ENCODE data around the gene GPR146.

The GPR146 gene

DNA sequence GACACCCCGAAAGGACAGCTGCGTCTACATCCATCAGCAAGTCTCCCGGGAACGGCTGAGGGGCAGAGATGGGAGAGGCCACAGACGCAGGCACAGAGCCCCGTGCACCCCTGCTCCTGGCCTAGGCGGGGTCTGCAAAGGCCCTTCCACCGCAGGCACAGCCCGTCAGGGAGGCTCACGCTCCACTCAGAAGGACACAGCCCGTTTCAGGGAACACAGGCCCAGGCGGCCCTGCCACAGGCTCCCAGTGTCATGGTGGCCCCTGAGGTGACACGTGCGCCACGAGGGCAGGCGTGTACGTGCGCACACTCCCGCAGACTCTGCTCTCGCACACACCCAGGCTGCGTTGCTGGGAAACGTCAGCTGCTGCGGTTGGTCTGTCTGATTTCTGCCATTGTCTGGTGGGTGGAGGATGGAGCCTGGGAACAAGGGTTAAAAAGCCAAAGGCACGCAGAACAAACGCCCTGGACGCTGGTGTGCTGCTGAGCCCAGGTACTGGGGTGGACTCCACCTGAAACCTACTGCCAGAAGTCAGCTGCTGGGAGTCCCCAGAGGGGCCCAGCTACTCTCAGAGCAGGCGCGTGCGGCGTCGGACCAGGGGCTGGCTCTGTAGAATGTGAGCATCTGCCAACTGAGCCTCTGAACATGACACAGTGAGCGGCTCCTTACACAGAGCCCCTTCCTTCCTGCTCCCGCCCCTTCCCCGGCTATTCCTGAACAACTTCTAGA lies 56.7 kb downstream of the GPR146 start:
- H3K4me3 ChIP-seq (ENCODE audit: low read length) = no peak overlapping the region
- H3K27me3 ChIP-seq (replicated peaks; ENCODE audit: insufficient read depth, low read length) = no peaks in the 10 kb centered on the region
- no peaks in the 10 kb centered on the region for H3K36me3 ChIP-seq (replicated peaks; ENCODE audit: insufficient read depth, low read length)
- no peaks in the 10 kb centered on the region for H3K9me3 ChIP-seq (replicated peaks; ENCODE audit: insufficient read depth, low read length)
- H3K4me1 ChIP-seq (ENCODE audit: low read length) = no peaks in the 10 kb centered on the region
- 0 out of 2 replicates have a peak, but pooled peaks cover 7% of the 10 kb centered on the region for H3K79me2 ChIP-seq (ENCODE audit: low read length)
- H3K9me2 ChIP-seq (replicated peaks; ENCODE audit: insufficient read depth, low read length) = no peaks in the 10 kb centered on the region
- H3F3A ChIP-seq (ENCODE audit: insufficient read depth, low read length) = no peaks in the 10 kb centered on the region
- H3K9ac ChIP-seq (ENCODE audit: low read length) = no peak overlapping the region
- H3K27ac ChIP-seq (ENCODE audit: low read length) = no peak overlapping the region
- H3K4me2 ChIP-seq (ENCODE audit: low read depth, low read length) = no peak overlapping the region
- no peak for TF ChIP-seq EZH2 (optimal IDR thresholded peaks at IDR 0.05; ENCODE audit: low read depth, low read length)
- TF ChIP-seq EZH2phosphoT487 (IDR thresholded peaks at IDR 0.05; ENCODE audit: low read length) = no peak
- TF ChIP-seq, protein P1, sequence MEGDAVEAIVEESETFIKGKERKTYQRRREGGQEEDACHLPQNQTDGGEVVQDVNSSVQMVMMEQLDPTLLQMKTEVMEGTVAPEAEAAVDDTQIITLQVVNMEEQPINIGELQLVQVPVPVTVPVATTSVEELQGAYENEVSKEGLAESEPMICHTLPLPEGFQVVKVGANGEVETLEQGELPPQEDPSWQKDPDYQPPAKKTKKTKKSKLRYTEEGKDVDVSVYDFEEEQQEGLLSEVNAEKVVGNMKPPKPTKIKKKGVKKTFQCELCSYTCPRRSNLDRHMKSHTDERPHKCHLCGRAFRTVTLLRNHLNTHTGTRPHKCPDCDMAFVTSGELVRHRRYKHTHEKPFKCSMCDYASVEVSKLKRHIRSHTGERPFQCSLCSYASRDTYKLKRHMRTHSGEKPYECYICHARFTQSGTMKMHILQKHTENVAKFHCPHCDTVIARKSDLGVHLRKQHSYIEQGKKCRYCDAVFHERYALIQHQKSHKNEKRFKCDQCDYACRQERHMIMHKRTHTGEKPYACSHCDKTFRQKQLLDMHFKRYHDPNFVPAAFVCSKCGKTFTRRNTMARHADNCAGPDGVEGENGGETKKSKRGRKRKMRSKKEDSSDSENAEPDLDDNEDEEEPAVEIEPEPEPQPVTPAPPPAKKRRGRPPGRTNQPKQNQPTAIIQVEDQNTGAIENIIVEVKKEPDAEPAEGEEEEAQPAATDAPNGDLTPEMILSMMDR (IDR thresholded peaks at IDR 0.05; ENCODE audit: low read length) = no peak
- H4K20me1 ChIP-seq (ENCODE audit: insufficient read depth, low read length) = no peaks in the 10 kb centered on the region
- no peak for DNase-seq
- no peak overlapping the region for H2AFZ ChIP-seq (ENCODE audit: low read length)

DNA sequence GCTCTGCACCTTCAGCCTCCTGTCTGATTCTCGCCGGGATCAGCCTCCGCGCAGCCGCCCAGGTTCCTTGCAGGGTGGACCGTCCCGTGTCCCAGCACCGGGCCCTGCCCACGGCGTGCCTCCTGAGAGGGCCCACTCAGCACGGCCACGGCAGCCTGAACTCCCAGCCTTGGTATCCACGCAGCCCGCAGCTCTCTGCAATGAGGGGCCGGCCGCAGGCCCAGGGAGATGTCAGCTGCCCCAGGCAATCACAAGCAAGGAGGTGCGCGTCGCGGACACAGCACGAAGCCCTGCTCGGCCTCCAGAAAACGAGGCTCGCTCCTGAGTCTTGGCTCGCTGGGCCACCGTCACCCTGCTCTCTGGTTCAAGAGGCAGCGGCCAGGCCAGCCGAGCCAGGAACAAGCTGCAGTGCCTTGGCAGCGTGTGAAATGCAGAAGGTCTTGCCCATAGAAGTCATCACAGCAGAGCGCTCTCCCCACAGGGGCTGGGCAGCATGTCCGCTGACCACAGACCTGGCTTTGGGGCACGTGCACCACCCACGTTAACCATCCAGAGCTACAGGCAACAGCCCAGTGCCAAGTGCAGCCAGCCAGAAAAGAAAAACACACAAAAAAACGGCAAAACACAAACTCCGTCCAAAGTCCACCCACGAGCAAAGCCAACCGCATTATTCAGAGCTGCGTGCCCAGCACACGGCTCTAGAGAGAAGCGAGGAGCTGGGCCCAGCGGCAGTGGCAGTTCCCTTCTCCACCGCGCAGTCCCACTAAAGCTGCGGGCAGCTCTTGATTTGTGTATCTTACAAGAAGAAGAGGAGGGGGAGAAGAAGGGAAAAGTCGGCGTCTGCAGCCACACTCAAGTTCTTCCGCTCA lies 57.5 kb downstream of the GPR146 start:
- Histone ChIP-seq H3K27me3 (replicated peaks; ENCODE audit: insufficient read depth, low read length) (no peaks in the 10 kb centered on the region), H3K27ac (ENCODE audit: low read length) (no peak overlapping the region), H3K9me2 (replicated peaks; ENCODE audit: insufficient read depth, low read length) (no peaks in the 10 kb centered on the region), H3K36me3 (replicated peaks; ENCODE audit: insufficient read depth, low read length) (no peaks in the 10 kb centered on the region), H3K4me3 (ENCODE audit: low read length) (no peak overlapping the region), H3K4me2 (ENCODE audit: low read depth, low read length) (no peak overlapping the region), H3K9ac (ENCODE audit: low read length) (no peak overlapping the region), H3F3A (ENCODE audit: insufficient read depth, low read length) (no peaks in the 10 kb centered on the region), H4K20me1 (ENCODE audit: insufficient read depth, low read length) (no peaks in the 10 kb centered on the region), H3K4me1 (ENCODE audit: low read length) (no peaks in the 10 kb centered on the region), H2AFZ (ENCODE audit: low read length) (no peak overlapping the region), H3K9me3 (replicated peaks; ENCODE audit: insufficient read depth, low read length) (no peaks in the 10 kb centered on the region), H3K79me2 (ENCODE audit: low read length) (0 out of 2 replicates have a peak, but pooled peaks cover 7% of the 10 kb centered on the region)
- DNase-seq = no peak
- TF ChIP-seq, protein P1 (IDR thresholded peaks at IDR 0.05; ENCODE audit: low read length) = no peak
- TF ChIP-seq EZH2 (optimal IDR thresholded peaks at IDR 0.05; ENCODE audit: low read depth, low read length) (no peak), EZH2phosphoT487 (IDR thresholded peaks at IDR 0.05; ENCODE audit: low read length) (no peak)

DNA sequence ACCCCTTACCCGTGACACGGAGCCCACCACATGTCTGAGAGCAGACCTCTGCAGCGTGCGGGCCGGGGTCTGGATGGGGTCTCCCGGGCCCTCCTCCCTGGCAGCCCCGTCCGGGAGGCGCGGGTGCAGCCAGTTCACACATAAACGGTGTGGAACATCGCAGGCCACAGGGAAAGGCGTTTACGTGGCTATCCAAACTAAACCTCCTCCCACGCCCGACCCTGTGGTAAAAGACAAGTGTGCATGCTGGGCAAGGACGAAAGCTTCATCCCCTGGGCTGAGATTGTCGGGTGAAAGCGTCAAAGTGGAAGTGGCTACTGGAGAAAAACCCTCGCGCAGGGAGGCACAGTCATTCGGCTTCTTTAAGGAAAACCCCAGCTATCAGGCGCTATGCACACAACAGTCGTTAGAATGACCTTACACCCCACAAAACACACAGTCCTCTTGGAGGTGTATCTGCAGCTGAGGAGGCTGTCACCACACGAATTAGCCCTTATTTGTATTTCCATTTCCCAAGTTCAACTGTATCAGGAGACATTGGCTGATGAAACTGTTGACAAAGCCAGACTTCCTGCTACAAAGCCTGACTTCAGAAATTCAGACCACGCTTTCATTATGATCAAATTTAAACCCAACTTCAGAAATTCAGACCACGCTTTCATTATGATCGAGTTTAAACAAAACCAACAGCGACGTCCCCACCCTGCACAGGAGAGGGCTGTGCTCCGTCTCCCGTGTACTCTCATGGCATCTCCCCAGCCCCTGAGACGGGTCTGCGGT lies 58.9 kb downstream of the GPR146 start:
- Histone ChIP-seq H3K9ac (ENCODE audit: low read length) (no peak overlapping the region), H3K9me2 (replicated peaks; ENCODE audit: insufficient read depth, low read length) (no peaks in the 10 kb centered on the region), H3K27ac (ENCODE audit: low read length) (no peak overlapping the region), H3K4me1 (ENCODE audit: low read length) (no peaks in the 10 kb centered on the region), H3K4me3 (ENCODE audit: low read length) (no peak overlapping the region), H4K20me1 (ENCODE audit: insufficient read depth, low read length) (no peaks in the 10 kb centered on the region), H3K79me2 (ENCODE audit: low read length) (0 out of 2 replicates have a peak, but pooled peaks cover 7% of the 10 kb centered on the region), H3F3A (ENCODE audit: insufficient read depth, low read length) (no peaks in the 10 kb centered on the region), H3K27me3 (replicated peaks; ENCODE audit: insufficient read depth, low read length) (no peaks in the 10 kb centered on the region), H3K9me3 (replicated peaks; ENCODE audit: insufficient read depth, low read length) (no peaks in the 10 kb centered on the region), H3K4me2 (ENCODE audit: low read depth, low read length) (no peak overlapping the region), H3K36me3 (replicated peaks; ENCODE audit: insufficient read depth, low read length) (no peaks in the 10 kb centered on the region), H2AFZ (ENCODE audit: low read length) (no peak overlapping the region)
- no peak for DNase-seq
- TF ChIP-seq EZH2 (optimal IDR thresholded peaks at IDR 0.05; ENCODE audit: low read depth, low read length) (no peak), EZH2phosphoT487 (IDR thresholded peaks at IDR 0.05; ENCODE audit: low read length) (no peak)
- TF ChIP-seq, protein P1 (IDR thresholded peaks at IDR 0.05; ENCODE audit: low read length) = no peak

Measured in MM.1S (cell line).